HFF-Myc (cell line): ENCODE measurements around the gene SLAMF7.

Source experiments
- DNase-seq: peaks from one replicate; pipeline ENCODE4 v3.0.0-alpha.2; 2011; ENCODE audit warnings: low read depth; ENCODE audit errors: extremely low read depth
- H3K4me3 ChIP-seq: replicated peaks from 2 replicates; pipeline ENCODE4 v1.5.1; 2011; ENCODE audit warnings: low read depth, mild to moderate bottlenecking, control low read depth, low read length
- CTCF ChIP-seq: IDR thresholded peaks from 2 replicates; pipeline ENCODE4 v1.5.1; 2012; ENCODE audit warnings: mild to moderate bottlenecking, low read depth, low read length, control low read depth; ENCODE audit errors: missing control alignments

SLAMF7 gene

DNA sequence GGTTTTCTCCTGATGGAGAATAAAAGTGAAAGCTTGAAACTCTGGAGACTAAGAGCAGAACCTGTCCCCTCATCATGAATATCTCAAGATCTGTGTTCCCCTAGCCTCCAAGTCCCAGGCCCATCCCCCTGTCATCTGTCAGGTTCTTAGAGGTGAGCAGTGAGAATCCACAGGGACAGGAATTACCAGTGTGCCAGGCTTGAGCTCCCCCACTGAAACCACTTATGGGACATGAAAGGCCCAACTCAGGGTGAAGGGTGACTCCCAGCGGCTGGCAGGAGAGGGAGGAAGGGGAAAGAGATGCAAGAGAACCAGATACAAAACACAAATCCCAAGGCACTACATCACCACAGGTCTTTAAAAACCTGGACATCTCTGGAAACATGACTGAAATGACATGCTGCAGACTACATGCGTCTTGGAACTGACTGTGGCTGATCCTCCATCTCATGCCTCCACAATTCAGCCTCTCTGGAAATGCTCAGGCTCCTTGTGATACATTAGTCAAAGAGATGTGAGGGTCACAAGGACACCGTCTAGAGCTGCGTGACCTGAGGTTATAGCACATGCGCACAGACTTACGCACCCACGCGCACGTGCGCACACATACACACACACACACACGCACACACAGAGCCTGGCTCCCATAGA lies 50.1 kb downstream of the SLAMF7 start:
- DNase-seq: no peak
- no peak overlapping the region for H3K4me3 ChIP-seq

DNA sequence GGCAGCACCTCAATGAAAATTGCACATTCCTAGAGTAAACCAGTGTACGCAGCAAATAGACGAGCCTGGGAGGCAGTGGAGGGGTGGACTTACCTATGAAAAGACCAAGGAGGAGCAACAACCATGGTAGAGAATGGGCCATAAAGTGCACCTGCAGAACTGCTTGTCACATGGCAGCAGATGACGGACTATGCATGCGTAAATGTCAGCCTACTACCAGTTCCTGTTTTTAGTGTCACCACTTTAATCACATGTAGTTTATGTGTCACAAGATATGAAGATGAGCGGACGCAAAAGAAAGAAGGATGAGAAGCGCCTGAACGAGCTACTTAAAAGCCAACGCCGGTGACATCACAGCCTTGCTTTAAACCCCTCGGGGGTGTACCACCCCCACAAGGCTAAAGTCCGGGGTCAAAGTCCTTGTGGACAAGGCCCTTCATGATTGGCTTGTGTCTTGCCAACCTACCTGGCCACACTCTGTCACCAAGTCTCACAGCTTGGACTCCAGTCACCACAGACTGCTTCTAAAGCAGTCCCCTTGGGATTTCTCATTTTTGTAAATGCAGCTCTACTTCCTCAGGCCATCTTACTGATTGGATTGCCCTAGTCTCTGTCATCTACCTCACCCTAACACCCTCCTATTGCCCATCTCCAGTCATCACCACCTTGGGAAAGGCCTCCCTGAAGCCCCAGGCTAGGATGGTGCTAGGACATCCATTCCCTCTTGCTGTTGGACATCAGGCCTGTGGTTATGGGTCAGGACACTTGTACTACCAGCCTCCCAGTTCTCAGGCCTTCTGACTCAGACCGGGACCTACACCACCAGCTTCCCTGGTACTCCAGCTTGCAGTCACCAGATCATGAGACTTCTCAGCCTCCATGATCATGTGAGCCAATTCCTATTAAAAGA lies 50.9 kb downstream of the SLAMF7 start:
- TF ChIP-seq CTCF: no peak
- no peak for DNase-seq
- no peak overlapping the region for H3K4me3 ChIP-seq

More for the DNA sequence above, 50.1 kb downstream of the SLAMF7 start:
- no peak for TF ChIP-seq CTCF

DNA sequence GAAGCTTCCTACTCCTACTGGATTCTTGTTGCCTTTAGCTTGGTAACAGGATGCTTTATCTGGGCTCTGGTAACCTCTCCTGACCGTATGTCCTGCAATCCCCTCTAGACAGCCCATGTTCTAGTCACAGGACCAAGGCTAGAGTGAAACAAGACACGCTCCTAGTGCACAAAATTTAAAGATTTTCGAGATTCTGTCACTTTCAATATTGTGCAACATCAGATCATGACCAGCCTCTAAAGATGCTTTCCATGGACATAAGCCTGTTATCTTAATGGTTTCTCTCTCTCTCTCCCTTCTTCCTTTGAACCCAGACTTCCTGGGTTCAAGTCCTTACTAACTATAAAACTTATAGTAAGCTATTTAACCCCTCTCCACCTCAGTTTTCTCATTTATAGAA lies 55.3 kb downstream of the SLAMF7 start:
- no peak for TF ChIP-seq CTCF
- DNase-seq: no peak
- no peak overlapping the region for H3K4me3 ChIP-seq

GRCh38 chr1:160795951-160796383 lies 56.9 kb downstream of the SLAMF7 start, which contains the start of gene LY9:
TSS of gene LY9 (plus strand) at chr1:160796174. CDS start at chr1:160796188, 14 bp downstream.
- TF ChIP-seq CTCF: no peak
- H3K4me3 ChIP-seq: no peak within 1 kb of the TSS
- no peak for DNase-seq

DNA sequence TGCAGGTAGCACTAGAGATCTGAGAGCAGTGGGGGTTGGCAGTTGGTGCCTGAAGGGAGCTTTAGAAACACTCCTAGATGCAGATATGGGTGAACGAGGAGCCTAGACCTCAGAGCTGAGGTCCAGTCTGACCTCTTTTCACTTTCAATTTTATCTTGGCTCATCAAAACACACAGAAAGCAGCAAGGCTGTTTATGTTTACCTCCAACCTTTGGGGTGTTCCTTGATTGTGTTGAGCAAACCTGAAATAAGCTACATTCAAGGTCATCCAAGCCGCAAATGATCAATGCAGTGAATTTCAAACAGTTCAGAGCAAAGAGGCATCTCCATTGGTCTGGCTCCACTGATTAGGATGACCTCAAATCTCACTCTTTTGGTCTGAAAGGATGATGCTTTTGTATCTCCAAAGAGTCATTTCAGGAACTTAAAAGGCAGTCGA lies 58.2 kb downstream of the SLAMF7 start:
- DNase-seq: no peak
- no peak for TF ChIP-seq CTCF
- no peak overlapping the region for H3K4me3 ChIP-seq

DNA sequence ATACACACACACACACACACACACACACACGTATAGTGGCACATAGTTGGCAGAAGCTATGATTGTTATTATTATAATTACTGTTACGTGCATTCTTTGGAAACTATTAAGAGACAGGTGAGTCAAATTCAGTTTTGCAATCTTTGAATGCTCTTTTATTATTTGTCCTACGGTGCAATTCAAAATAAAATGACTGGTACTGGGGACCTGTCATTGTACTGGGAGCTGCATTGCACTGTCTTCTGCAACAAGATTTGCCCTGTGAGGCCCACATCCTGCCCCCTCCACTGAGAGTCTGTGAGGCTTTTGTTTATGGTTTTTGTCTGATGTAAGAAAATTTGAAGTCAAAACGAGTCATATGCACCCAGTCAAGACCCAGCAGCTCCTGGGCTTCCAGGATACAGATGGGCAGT lies 58.8 kb downstream of the SLAMF7 start:
- no peak for DNase-seq
- H3K4me3 ChIP-seq: no peak overlapping the region
- TF ChIP-seq CTCF: no peak
